MCF 10A (cell line): ENCODE measurements around the gene PPP1R15B. TPM values are rescaled to one million over a fixed set of nuclear protein-coding genes. Genes with fewer than 3 reads are reported as not detected.

ENCODE experiments used
- BruUV-seq: library from RNA; stranded (reverse); fragments of 400-500 nt; replicated peaks from 2 replicates; lab custom pipeline; 2021; lab: Mats Ljungman, UMichigan
- CTCF ChIA-PET: fragments of 300-600 bp; sonication (Branson Sonifier 250); formaldehyde crosslinking; extraction: SDS; loops from one replicate; lab custom pipeline; 2021; ENCODE audit warnings: antibody characterized with exemption, inconsistent platforms; lab: Yijun Ruan, JAX
- POLR2A ChIA-PET: fragments of 300-600, 350-650 bp; sonication (Branson Sonifier 250); formaldehyde crosslinking; extraction: SDS; loops from one replicate; lab custom pipeline; 2020; ENCODE audit warnings: antibody characterized with exemption, inconsistent platforms; lab: Yijun Ruan, JAX
- DNase-seq: peaks from one replicate; pipeline ENCODE4 v3.0.0-alpha.2; 2018; ENCODE audit not compliant: unreplicated experiment
- H3K27ac Mint-ChIP-seq: one replicate; pipeline ENCODE4 v1.8.0; 2022; ENCODE audit warnings: mild to moderate bottlenecking, low read depth, mixed read lengths; ENCODE audit not compliant: unreplicated experiment
- H3K27me3 Mint-ChIP-seq: one replicate; pipeline ENCODE4 v1.8.0; 2022; ENCODE audit warnings: mixed read lengths; ENCODE audit not compliant: insufficient read depth, unreplicated experiment
- H3K36me3 Mint-ChIP-seq: one replicate; pipeline ENCODE4 v1.8.0; 2022; ENCODE audit warnings: mild to moderate bottlenecking, moderate library complexity, mixed read lengths; ENCODE audit not compliant: insufficient read depth, unreplicated experiment
- H3K4me1 Mint-ChIP-seq: one replicate; pipeline ENCODE4 v1.8.0; 2022; ENCODE audit warnings: mixed read lengths; ENCODE audit not compliant: insufficient read depth, unreplicated experiment
- H3K4me3 Mint-ChIP-seq: one replicate; pipeline ENCODE4 v1.8.0; 2022; ENCODE audit warnings: mild to moderate bottlenecking, moderate library complexity, mixed read lengths; ENCODE audit not compliant: unreplicated experiment
- H3K9me3 Mint-ChIP-seq: one replicate; pipeline ENCODE4 v1.8.0; 2022; ENCODE audit warnings: mixed read lengths; ENCODE audit not compliant: unreplicated experiment
- intact Hi-C: fragments of 100-400 bp; cut with micrococcal nuclease; formaldehyde crosslinking; loops from 2 replicates; pipeline ENCODE4 v1.14.1; 2022
- total RNA-seq: library from RNA; stranded (reverse); gene quantifications from 2 replicates; pipeline ENCODE4 v1.2.3, GENCODE V29; 2022
- TF ChIP-seq, protein P1 (sequence below): fragments of 200-600 bp; IDR thresholded peaks from one replicate; pipeline ENCODE4 v1.8.0; 2022; ENCODE audit warnings: antibody characterized with exemption, mild to moderate bottlenecking; ENCODE audit not compliant: unreplicated experiment

The PPP1R15B gene
- total RNA-seq, 1 experiment from 2014 or later = 86.0 TPM

DNA sequence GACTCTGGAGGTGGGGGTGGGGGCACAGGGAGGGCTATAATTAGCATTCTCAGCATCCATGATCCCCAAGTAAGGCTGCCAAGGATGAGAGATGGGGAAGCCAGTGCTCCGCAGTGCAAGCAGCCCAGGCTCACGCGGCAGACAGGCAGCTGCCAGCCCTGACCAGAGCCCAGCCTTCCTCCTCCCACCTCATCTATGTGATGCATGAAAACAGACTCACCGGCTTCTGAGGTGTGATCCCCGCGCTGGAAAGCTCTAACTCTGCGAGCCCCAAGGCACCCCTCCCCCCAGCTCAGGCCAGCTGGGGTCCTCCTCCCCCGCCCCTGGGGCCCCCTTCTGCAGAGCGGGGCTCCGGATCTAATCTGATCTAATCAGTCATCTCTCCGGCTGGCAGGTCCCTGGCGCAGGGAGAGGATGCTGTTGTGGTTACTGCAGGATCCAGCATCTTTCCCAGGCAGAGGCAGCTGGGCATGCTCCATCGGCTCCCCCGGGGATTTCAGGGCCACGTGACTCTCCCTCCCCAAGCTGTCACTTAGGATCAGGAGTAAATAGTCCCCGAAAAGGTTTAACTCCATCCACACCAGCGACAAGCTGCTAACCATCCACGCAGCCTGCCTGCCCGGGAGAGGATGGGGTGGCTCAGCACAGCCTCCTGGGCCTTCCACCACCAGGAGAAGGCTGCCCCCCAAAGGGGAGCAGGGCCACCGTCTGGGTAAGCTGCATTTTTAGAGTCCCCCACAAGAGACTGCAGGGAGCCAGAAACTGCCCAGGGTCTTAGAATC lies 52.0 kb downstream of the PPP1R15B start, which contains the start of gene PLEKHA6:
Gene PLEKHA6 (minus strand): TSS at position 456 of the 782 bp plus-strand sequence. CDS start 86,202 bp downstream, outside the sequence.
- intact Hi-C loops = no loop called here
- DNase-seq = peak; percentile 62
- ChIA-PET POLR2A (interaction anchor here (0.5 to 1.7 kb wide), 5 partner anchors 9 to 146 kb away, joined by 3 to 5 read pairs (median 3); no protein-coding TSS in a partner anchor), CTCF (interaction anchor here (0.7 to 9.5 kb wide), 15 partner anchors 8 to 488 kb away, joined by 3 to 312 read pairs (median 6); partner anchors contain the start of genes GOLT1A and REN)
- no TSS peak for BruUV-seq
- H3K4me1 Mint-ChIP-seq = peaks cover 20% of the 10 kb centered on the region
- no peaks in the 10 kb centered on the region for H3K36me3 Mint-ChIP-seq
- H3K27me3 Mint-ChIP-seq = no peaks in the 10 kb centered on the region
- H3K4me3 Mint-ChIP-seq = no peak within 1 kb of the TSS
- H3K27ac Mint-ChIP-seq = no peak within 1 kb of the TSS
- H3K9me3 Mint-ChIP-seq = no peaks in the 10 kb centered on the region
- TF ChIP-seq, protein P1, sequence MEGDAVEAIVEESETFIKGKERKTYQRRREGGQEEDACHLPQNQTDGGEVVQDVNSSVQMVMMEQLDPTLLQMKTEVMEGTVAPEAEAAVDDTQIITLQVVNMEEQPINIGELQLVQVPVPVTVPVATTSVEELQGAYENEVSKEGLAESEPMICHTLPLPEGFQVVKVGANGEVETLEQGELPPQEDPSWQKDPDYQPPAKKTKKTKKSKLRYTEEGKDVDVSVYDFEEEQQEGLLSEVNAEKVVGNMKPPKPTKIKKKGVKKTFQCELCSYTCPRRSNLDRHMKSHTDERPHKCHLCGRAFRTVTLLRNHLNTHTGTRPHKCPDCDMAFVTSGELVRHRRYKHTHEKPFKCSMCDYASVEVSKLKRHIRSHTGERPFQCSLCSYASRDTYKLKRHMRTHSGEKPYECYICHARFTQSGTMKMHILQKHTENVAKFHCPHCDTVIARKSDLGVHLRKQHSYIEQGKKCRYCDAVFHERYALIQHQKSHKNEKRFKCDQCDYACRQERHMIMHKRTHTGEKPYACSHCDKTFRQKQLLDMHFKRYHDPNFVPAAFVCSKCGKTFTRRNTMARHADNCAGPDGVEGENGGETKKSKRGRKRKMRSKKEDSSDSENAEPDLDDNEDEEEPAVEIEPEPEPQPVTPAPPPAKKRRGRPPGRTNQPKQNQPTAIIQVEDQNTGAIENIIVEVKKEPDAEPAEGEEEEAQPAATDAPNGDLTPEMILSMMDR = peak; percentile 47

- POLR2A ChIA-PET = interaction anchor here (0.5 to 1.5 kb wide), 4 partner anchors 8 to 65 kb away, joined by 3 to 5 read pairs (median 4); no protein-coding TSS in a partner anchor
- H3K36me3 Mint-ChIP-seq = no peaks in the 10 kb centered on the region
- H3K27ac Mint-ChIP-seq = no peak overlapping the region
- CTCF ChIA-PET = interaction anchor here (0.7 to 9.5 kb wide), 12 partner anchors 8 to 488 kb away, joined by 3 to 312 read pairs (median 4); partner anchors contain the start of genes GOLT1A and REN
- TF ChIP-seq, protein P1 = no peak
- no peaks in the 10 kb centered on the region for H3K27me3 Mint-ChIP-seq
- H3K9me3 Mint-ChIP-seq = no peaks in the 10 kb centered on the region
- H3K4me1 Mint-ChIP-seq = peaks cover 20% of the 10 kb centered on the region
- intact Hi-C loops = no loop called here
- no peak for DNase-seq
- BruUV-seq = no TSS peak
- H3K4me3 Mint-ChIP-seq = no peak overlapping the region
These were observed 52.5 kb downstream of the PPP1R15B start for GRCh38 chr1:204359131-204359473.

DNA sequence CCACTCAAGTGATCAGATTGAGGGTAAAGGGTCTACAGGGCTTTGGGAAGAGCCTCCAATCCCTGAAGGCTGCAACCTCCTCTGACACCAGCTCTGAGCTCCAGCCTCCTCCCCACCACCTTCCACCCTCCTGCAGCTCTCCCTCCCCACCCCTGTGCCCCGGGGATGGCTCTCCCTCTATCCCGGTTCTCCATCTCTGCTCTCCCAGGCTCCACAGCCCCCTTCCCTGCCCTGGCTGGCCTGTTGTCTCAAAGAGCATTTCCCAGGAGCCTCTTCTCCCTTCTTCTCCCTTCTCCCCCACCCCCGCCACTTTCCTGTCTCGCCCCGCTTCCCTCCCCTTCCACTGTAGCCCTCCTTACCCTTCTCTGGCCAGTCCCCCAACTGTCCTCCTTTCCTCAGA lies 53.0 kb downstream of the PPP1R15B start:
- DNase-seq = no peak
- BruUV-seq = no TSS peak

More for the DNA sequence above, 53.0 kb downstream of the PPP1R15B start:
- Mint-ChIP-seq H3K9me3 (no peaks in the 10 kb centered on the region), H3K4me3 (no peak overlapping the region), H3K27ac (no peak overlapping the region), H3K27me3 (no peaks in the 10 kb centered on the region), H3K4me1 (peaks cover 15% of the 10 kb centered on the region), H3K36me3 (no peaks in the 10 kb centered on the region)
- POLR2A ChIA-PET = interaction anchor here (1.0 to 1.2 kb wide), 2 partner anchors 36 to 44 kb away, joined by 3 to 5 read pairs; no protein-coding TSS in a partner anchor
- TF ChIP-seq, protein P1 = no peak
- intact Hi-C loops = no loop called here
- CTCF ChIA-PET = interaction anchor here (0.8 to 9.5 kb wide), 8 partner anchors 7 to 196 kb away, joined by 3 to 312 read pairs (median 44); partner anchors contain the start of genes GOLT1A and REN
